Endodermal cell (in vitro differentiated cells): Measurements from ENCODE around the gene NRAP. TPM values are rescaled to one million over a fixed set of nuclear protein-coding genes. Genes with fewer than 3 reads are reported as not detected.

Experiments
- DNase-seq: peaks from one replicate; pipeline ENCODE4 v3.0.0-alpha.2; 2017
- H3K27ac ChIP-seq: 2 replicates; pipeline ENCODE4 v1.5.1; 2013; ENCODE audit warnings: mild to moderate bottlenecking, low read depth, low read length, moderate library complexity
- H3K27me3 ChIP-seq: 2 replicates; pipeline ENCODE4 v1.6.1; 2013; ENCODE audit warnings: mild to moderate bottlenecking, low read length, moderate library complexity; ENCODE audit not compliant: insufficient read depth, control insufficient read depth, poor library complexity, severe bottlenecking
- H3K36me3 ChIP-seq: 2 replicates; pipeline ENCODE4 v1.7.0; 2013; ENCODE audit warnings: mild to moderate bottlenecking, low read length, moderate library complexity; ENCODE audit not compliant: control insufficient read depth, insufficient read depth
- H3K4me1 ChIP-seq: one replicate; pipeline ENCODE4 v1.7.0; 2013; ENCODE audit warnings: low read length; ENCODE audit not compliant: control insufficient read depth, insufficient read depth
- H3K4me3 ChIP-seq: 2 replicates; pipeline ENCODE4 v1.5.1; 2013; ENCODE audit warnings: mild to moderate bottlenecking, low read length, moderate library complexity
- H3K9ac ChIP-seq: 2 replicates; pipeline ENCODE4 v1.6.1; 2013; ENCODE audit warnings: mild to moderate bottlenecking, low read length, moderate library complexity; ENCODE audit not compliant: poor library complexity, severe bottlenecking; ENCODE audit errors: extremely low read depth
- H3K9me3 ChIP-seq: 2 replicates; pipeline ENCODE4 v1.6.1; 2013; ENCODE audit warnings: mild to moderate bottlenecking, low read length, moderate library complexity; ENCODE audit not compliant: control insufficient read depth
- H3K27ac Mint-ChIP-seq: 2 replicates; pipeline ENCODE4 v1.8.0; 2020; ENCODE audit warnings: mixed read lengths
- H3K27me3 Mint-ChIP-seq: 2 replicates; pipeline ENCODE4 v1.8.0; 2021; ENCODE audit warnings: mild to moderate bottlenecking, mixed read lengths; ENCODE audit not compliant: insufficient read depth
- H3K36me3 Mint-ChIP-seq: 2 replicates; pipeline ENCODE4 v1.8.0; 2020; ENCODE audit warnings: low read depth, mixed read lengths
- H3K4me1 Mint-ChIP-seq: 2 replicates; pipeline ENCODE4 v1.8.0; 2020; ENCODE audit warnings: mixed read lengths
- H3K4me3 Mint-ChIP-seq: 2 replicates; pipeline ENCODE4 v1.8.0; 2020; ENCODE audit warnings: mild to moderate bottlenecking, moderate library complexity, mixed read lengths
- H3K9me3 Mint-ChIP-seq: 2 replicates; pipeline ENCODE4 v1.8.0; 2020; ENCODE audit warnings: mild to moderate bottlenecking, mixed read lengths
- WGBS, 2 experiments: methylation state at CpG; one replicate each; pipeline versions ENCODE4 v1.1.5 to v1.1.7; 2013; ENCODE audit warnings: missing lambda C conversion rate in 2 of 2, mixed read lengths in 1 of 2; ENCODE audit not compliant: insufficient coverage in 1 of 2, insufficient read length in 1 of 2; 5-methylcytosine and 5-hydroxymethylcytosine counted together
- total RNA-seq, 2 donors: library from RNA; stranded (reverse); fragmentation: NEBNext Ultra II Directional in 1 of 2; extraction: Animal tissue kit (Norgen Biotek cat#: 25700) in 1 of 2; gene quantifications; 2 replicates in 1 of 2; 3 replicates in 1 of 2; pipeline ENCODE4 v1.2.1, GENCODE V29; 2021
- TF ChIP-seq, protein P1 (sequence below): fragments of 200-600 bp; sonication (generic); conservative IDR thresholded peaks from 2 replicates; pipeline ENCODE4 v1.5.0; 2021; ENCODE audit warnings: antibody characterized with exemption, mild to moderate bottlenecking

Gene NRAP
- total RNA-seq, 2 donors from 2014 or later: 0.09 to 0.11 TPM

DNA sequence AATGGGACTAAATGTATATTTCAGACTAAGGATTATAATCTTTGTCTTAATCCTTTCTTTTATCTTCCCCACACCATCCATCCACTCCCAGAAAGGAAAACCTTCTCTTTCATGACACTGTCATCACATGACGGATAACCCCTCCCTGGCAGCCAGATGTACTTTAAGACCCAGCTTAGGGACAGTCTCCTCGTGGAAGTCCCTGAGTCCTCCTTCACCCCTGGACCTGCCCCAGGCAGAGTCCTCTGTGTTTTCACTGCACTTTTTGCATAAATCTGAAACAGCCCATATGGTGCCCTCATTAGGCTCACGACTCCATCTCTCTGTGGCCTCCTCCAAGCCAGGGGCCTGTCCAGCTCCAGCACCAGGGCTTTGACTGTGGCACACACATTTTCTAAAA lies 16.0 kb downstream of the NRAP start:
- peaks cover 10% of the 10 kb centered on the region for H3K4me1 Mint-ChIP-seq
- 50 to 93% methylated on average over 1 to 3 of the region's 3 CpGs for WGBS, 2 experiments
- H3K27ac Mint-ChIP-seq: no peak overlapping the region
- Histone ChIP-seq H3K27ac (no peak overlapping the region), H3K9me3 (no peaks in the 10 kb centered on the region), H3K27me3 (no peaks in the 10 kb centered on the region), H3K9ac (no peak overlapping the region), H3K4me1 (no peaks in the 10 kb centered on the region), H3K4me3 (no peak overlapping the region), H3K36me3 (no peaks in the 10 kb centered on the region)
- DNase-seq: no peak
- H3K9me3 Mint-ChIP-seq: no peaks in the 10 kb centered on the region
- peaks cover 5% of the 10 kb centered on the region for H3K27me3 Mint-ChIP-seq
- H3K4me3 Mint-ChIP-seq: no peak overlapping the region
- H3K36me3 Mint-ChIP-seq: no peaks in the 10 kb centered on the region
- TF ChIP-seq, protein P1, sequence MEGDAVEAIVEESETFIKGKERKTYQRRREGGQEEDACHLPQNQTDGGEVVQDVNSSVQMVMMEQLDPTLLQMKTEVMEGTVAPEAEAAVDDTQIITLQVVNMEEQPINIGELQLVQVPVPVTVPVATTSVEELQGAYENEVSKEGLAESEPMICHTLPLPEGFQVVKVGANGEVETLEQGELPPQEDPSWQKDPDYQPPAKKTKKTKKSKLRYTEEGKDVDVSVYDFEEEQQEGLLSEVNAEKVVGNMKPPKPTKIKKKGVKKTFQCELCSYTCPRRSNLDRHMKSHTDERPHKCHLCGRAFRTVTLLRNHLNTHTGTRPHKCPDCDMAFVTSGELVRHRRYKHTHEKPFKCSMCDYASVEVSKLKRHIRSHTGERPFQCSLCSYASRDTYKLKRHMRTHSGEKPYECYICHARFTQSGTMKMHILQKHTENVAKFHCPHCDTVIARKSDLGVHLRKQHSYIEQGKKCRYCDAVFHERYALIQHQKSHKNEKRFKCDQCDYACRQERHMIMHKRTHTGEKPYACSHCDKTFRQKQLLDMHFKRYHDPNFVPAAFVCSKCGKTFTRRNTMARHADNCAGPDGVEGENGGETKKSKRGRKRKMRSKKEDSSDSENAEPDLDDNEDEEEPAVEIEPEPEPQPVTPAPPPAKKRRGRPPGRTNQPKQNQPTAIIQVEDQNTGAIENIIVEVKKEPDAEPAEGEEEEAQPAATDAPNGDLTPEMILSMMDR: no peak

DNA sequence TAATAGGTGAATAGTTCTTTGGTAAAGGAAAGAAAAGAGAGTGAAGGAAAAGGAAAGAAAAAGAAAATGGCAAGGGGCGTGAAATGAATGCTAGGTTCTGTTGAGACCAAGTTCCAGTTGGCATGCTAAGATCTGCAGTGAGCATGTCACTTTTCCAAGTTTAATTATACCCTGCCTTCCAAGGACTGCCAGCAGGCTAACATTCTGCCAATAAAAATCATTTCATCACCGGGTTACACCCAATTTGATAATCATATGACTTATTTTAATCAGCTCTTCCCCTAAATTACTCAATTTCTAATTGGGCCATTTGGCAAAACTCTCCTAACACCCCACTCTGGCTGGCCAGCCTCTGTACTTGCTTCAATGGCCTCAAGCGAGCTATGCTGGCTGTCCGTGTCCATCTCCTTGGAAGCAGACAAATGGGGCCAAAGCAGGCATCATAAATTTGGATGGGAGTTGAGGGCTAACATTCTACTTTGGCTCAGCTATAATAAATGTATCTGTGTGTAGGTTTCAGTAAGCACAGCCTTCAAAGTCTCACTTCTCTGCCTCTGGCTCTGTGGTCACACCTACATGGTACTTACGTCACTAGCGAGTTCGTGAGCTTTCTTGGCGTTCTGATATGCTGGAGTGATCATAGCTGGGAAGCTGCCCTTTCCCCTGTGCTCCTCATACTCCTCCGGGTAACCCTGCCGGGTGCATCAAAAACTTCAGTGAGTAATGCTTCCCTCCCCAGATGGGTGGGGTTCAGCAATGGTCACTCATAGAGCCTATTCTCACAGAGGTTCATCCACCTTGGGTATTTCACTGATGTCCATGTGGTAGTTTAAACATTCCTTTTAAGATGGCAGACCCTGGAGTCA lies 17.3 kb downstream of the NRAP start:
- Histone ChIP-seq H3K4me3 (no peak overlapping the region), H3K4me1 (no peaks in the 10 kb centered on the region), H3K36me3 (no peaks in the 10 kb centered on the region), H3K9ac (no peak overlapping the region), H3K27ac (no peak overlapping the region), H3K27me3 (no peaks in the 10 kb centered on the region), H3K9me3 (no peaks in the 10 kb centered on the region)
- Mint-ChIP-seq H3K27ac (no peak overlapping the region), H3K36me3 (no peaks in the 10 kb centered on the region), H3K9me3 (no peaks in the 10 kb centered on the region), H3K4me1 (peaks cover 10% of the 10 kb centered on the region), H3K4me3 (no peak overlapping the region), H3K27me3 (peaks cover 1% of the 10 kb centered on the region)
- TF ChIP-seq, protein P1: no peak
- DNase-seq: no peak
- 96% methylated on average over 8 to 10 of the region's 10 CpGs for WGBS, 2 experiments

GRCh38 chr10:113644185-113645120 lies 19.4 kb downstream of the NRAP start:
- H3K4me1 Mint-ChIP-seq: peaks cover 10% of the 10 kb centered on the region
- H3K4me1 ChIP-seq: no peaks in the 10 kb centered on the region
- H3K4me3 Mint-ChIP-seq: no peak overlapping the region
- TF ChIP-seq, protein P1: no peak
- H3K9me3 ChIP-seq: no peaks in the 10 kb centered on the region
- no peak for DNase-seq
- H3K36me3 ChIP-seq: no peaks in the 10 kb centered on the region
- no peaks in the 10 kb centered on the region for H3K9me3 Mint-ChIP-seq
- H3K27ac ChIP-seq: no peak overlapping the region
- no peaks in the 10 kb centered on the region for H3K27me3 ChIP-seq
- no peak overlapping the region for H3K9ac ChIP-seq
- no peaks in the 10 kb centered on the region for H3K27me3 Mint-ChIP-seq
- H3K4me3 ChIP-seq: no peak overlapping the region
- no peaks in the 10 kb centered on the region for H3K36me3 Mint-ChIP-seq
- H3K27ac Mint-ChIP-seq: no peak overlapping the region
- 68 to 75% methylated on average over 3 to 7 of the region's 7 CpGs for whole genome bisulfite sequencing, 2 experiments
